MCF 10A (cell line): Measurements from ENCODE around the gene NMT2. TPM values are rescaled to one million over a fixed set of nuclear protein-coding genes. Genes with fewer than 3 reads are reported as not detected.

Experiments used
- BruUV-seq: library from RNA; stranded (reverse); fragments of 400-500 nt; replicated peaks from 2 replicates; lab custom pipeline; 2021; lab: Mats Ljungman, UMichigan
- CTCF ChIA-PET: fragments of 300-600 bp; sonication (Branson Sonifier 250); formaldehyde crosslinking; extraction: SDS; loops from one replicate; lab custom pipeline; 2021; ENCODE audit warnings: antibody characterized with exemption, inconsistent platforms; lab: Yijun Ruan, JAX
- POLR2A ChIA-PET: fragments of 300-600, 350-650 bp; sonication (Branson Sonifier 250); formaldehyde crosslinking; extraction: SDS; loops from one replicate; lab custom pipeline; 2020; ENCODE audit warnings: antibody characterized with exemption, inconsistent platforms; lab: Yijun Ruan, JAX
- DNase-seq: peaks from one replicate; pipeline ENCODE4 v3.0.0-alpha.2; 2018; ENCODE audit not compliant: unreplicated experiment
- H3K27ac Mint-ChIP-seq: one replicate; pipeline ENCODE4 v1.8.0; 2022; ENCODE audit warnings: mild to moderate bottlenecking, low read depth, mixed read lengths; ENCODE audit not compliant: unreplicated experiment
- H3K27me3 Mint-ChIP-seq: one replicate; pipeline ENCODE4 v1.8.0; 2022; ENCODE audit warnings: mixed read lengths; ENCODE audit not compliant: insufficient read depth, unreplicated experiment
- H3K36me3 Mint-ChIP-seq: one replicate; pipeline ENCODE4 v1.8.0; 2022; ENCODE audit warnings: mild to moderate bottlenecking, moderate library complexity, mixed read lengths; ENCODE audit not compliant: insufficient read depth, unreplicated experiment
- H3K4me1 Mint-ChIP-seq: one replicate; pipeline ENCODE4 v1.8.0; 2022; ENCODE audit warnings: mixed read lengths; ENCODE audit not compliant: insufficient read depth, unreplicated experiment
- H3K4me3 Mint-ChIP-seq: one replicate; pipeline ENCODE4 v1.8.0; 2022; ENCODE audit warnings: mild to moderate bottlenecking, moderate library complexity, mixed read lengths; ENCODE audit not compliant: unreplicated experiment
- H3K9me3 Mint-ChIP-seq: one replicate; pipeline ENCODE4 v1.8.0; 2022; ENCODE audit warnings: mixed read lengths; ENCODE audit not compliant: unreplicated experiment
- CTCF ChIP-seq: fragments of 200-600 bp; IDR thresholded peaks from one replicate; pipeline ENCODE4 v1.8.0; 2022; ENCODE audit warnings: antibody characterized with exemption, mild to moderate bottlenecking; ENCODE audit not compliant: unreplicated experiment
- intact Hi-C: fragments of 100-400 bp; cut with micrococcal nuclease; formaldehyde crosslinking; loops from 2 replicates; pipeline ENCODE4 v1.14.1; 2022
- total RNA-seq: library from RNA; stranded (reverse); gene quantifications from 2 replicates; pipeline ENCODE4 v1.2.3, GENCODE V29; 2022

Gene NMT2
- total RNA-seq, 1 experiment from 2014 or later = 9.6 TPM

DNA sequence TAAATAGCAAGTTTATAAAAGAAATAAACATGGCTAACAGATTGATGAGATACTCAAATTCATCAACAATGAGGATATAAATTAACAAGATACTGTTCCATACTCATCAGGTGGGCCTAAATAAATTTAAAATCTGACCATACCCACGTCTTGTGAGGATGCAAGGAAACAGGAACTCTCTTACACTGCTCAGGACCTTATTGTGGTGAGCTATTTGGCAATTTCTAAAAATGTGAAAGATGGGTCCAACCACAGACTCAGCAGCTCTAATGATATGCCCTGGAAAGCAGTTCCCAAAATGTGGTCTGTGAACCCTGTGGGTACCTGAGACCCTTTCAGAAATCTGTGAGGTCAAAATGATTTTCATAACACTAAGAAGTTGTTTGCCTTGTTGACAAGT lies 49.9 kb downstream of the NMT2 start:
- no peak overlapping the region for H3K27ac Mint-ChIP-seq
- H3K9me3 Mint-ChIP-seq = no peaks in the 10 kb centered on the region
- BruUV-seq = no TSS peak
- H3K4me1 Mint-ChIP-seq = no peaks in the 10 kb centered on the region
- no peak for TF ChIP-seq CTCF
- ChIA-PET POLR2A (no interaction called here), CTCF (interaction anchor here (1.4 kb wide), 1 partner anchor 12 kb away, joined by 3 read pairs; no protein-coding TSS in a partner anchor)
- DNase-seq = no peak
- intact Hi-C loops = no loop called here
- H3K4me3 Mint-ChIP-seq = no peak overlapping the region
- no peaks in the 10 kb centered on the region for H3K27me3 Mint-ChIP-seq
- H3K36me3 Mint-ChIP-seq = peaks cover 2% of the 10 kb centered on the region

GRCh38 chr10:15116225-15116624 lies 52.3 kb downstream of the NMT2 start:
- peaks cover 10% of the 10 kb centered on the region for H3K36me3 Mint-ChIP-seq
- no peaks in the 10 kb centered on the region for H3K9me3 Mint-ChIP-seq
- CTCF ChIA-PET = interaction anchor here (0.5 to 1.7 kb wide), 2 partner anchors 9 to 30 kb away, joined by 3 to 4 read pairs; no protein-coding TSS in a partner anchor
- H3K27me3 Mint-ChIP-seq = no peaks in the 10 kb centered on the region
- POLR2A ChIA-PET = interaction anchor here (1.3 kb wide), 1 partner anchor 51 kb away, joined by 4 read pairs; no protein-coding TSS in a partner anchor
- no peak for TF ChIP-seq CTCF
- BruUV-seq = no TSS peak
- no peak overlapping the region for H3K4me3 Mint-ChIP-seq
- no peak overlapping the region for H3K27ac Mint-ChIP-seq
- DNase-seq = no peak
- intact Hi-C loops = no loop called here
- H3K4me1 Mint-ChIP-seq = no peaks in the 10 kb centered on the region

DNA sequence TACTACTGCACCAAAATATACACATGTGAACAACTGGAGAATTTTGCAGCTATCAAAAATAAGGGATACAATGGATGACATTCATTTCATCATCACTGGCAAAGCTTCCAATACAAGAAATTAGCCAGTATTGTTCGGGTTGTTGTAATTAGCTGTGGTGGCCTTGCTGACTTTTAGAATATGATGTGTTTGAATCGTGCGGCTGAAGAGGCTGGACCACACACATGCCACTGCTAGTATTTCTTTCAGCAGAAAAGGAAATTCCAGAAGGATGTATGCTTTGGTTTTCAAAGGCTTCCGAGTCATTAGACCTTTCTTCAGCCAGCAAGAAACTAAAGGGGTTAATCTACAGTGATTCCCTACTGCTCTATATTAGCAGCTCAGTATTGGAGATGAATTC lies 54.7 kb downstream of the NMT2 start:
- CTCF ChIA-PET = interaction anchor here (0.7 to 1.9 kb wide), 3 partner anchors 8 to 76 kb away, joined by 3 to 4 read pairs (median 3); no protein-coding TSS in a partner anchor

DNA sequence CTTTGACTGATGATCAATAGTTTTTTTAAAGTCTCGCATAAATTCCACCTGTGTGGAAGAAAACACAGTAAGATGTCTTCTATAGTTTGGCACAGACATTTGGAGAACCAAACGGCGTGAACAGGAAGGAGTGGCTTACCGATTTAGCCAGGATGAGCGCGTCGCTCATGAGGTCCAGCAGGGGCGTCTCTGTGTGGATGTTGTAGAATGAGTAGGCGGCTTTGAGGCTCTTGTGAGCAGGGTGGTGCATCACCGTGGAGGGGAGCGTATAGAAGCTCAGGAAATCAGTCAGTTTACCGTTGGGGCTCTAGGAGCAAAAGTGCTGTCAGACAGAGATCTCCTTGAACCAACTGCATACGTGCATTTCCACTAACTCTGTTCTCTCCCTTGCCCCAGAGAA lies 55.8 kb downstream of the NMT2 start:
- BruUV-seq = no TSS peak
- TF ChIP-seq CTCF = no peak
- H3K4me1 Mint-ChIP-seq = no peaks in the 10 kb centered on the region
- H3K9me3 Mint-ChIP-seq = no peaks in the 10 kb centered on the region
- no peak overlapping the region for H3K4me3 Mint-ChIP-seq
- H3K36me3 Mint-ChIP-seq = peaks cover 28% of the 10 kb centered on the region
- POLR2A ChIA-PET = no interaction called here
- CTCF ChIA-PET = interaction anchor here (0.5 to 1.2 kb wide), 3 partner anchors 9 to 121 kb away, joined by 3 to 4 read pairs (median 3); no protein-coding TSS in a partner anchor
- no peaks in the 10 kb centered on the region for H3K27me3 Mint-ChIP-seq
- no peak for DNase-seq
- intact Hi-C loops = no loop called here
- H3K27ac Mint-ChIP-seq = no peak overlapping the region

More for the DNA sequence above, 54.7 kb downstream of the NMT2 start:
- no peak for DNase-seq
- Mint-ChIP-seq H3K27me3 (no peaks in the 10 kb centered on the region), H3K9me3 (no peaks in the 10 kb centered on the region), H3K4me3 (no peak overlapping the region), H3K27ac (no peak overlapping the region), H3K36me3 (peaks cover 21% of the 10 kb centered on the region), H3K4me1 (no peaks in the 10 kb centered on the region)
- POLR2A ChIA-PET = interaction anchor here (1.0 kb wide), 1 partner anchor 11 kb away, joined by 3 read pairs; no protein-coding TSS in a partner anchor
- intact Hi-C loops = no loop called here
- BruUV-seq = no TSS peak
- no peak for TF ChIP-seq CTCF
